HG03439 (cell line): ENCODE results near the gene DVL3.

Source experiments
- ATAC-seq: cut with Tn5 transposase; IDR thresholded peaks from one replicate; pipeline ENCODE4 v1.9.1; 2021; ENCODE audit warnings: mild to moderate bottlenecking, moderate library complexity; ENCODE audit not compliant: unreplicated experiment

DVL3 gene

DNA sequence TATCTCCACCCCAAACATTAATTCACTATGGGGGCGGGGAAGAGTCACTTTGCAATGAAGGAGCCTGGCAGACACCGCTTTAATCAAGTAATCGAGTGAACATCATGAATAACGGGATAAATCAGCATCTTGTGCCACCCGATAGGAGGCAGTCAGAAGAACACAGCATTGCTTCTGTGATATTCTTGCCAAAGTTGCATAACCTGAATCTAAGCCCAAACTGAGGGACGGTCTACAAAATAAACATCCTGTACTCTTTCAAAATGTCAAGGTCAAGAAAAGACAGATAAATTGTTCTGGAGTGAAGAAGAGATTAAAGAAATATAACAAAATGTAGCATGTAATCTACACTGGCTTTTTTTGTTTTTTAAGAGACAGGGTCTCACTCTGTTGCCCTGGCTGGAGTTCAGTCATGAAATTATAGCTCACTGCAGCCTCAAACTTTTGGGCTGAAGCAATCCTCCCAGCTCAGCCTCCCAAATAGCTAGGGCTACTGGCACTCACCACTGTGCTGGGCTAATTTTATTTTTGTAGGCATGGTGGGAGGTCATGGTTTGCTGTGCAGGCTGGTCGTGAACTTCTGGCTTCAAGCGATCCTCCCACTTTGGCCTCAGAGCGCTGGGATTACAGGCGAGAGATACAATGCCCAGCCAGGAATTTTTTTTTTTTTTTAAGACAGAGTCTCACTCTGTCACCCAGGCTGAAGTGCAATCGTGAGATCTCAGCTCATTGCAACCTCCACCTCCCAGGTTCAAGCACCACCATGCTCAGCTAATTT, 54.2 kb downstream of the DVL3 start:
- ATAC-seq: no peak

DNA sequence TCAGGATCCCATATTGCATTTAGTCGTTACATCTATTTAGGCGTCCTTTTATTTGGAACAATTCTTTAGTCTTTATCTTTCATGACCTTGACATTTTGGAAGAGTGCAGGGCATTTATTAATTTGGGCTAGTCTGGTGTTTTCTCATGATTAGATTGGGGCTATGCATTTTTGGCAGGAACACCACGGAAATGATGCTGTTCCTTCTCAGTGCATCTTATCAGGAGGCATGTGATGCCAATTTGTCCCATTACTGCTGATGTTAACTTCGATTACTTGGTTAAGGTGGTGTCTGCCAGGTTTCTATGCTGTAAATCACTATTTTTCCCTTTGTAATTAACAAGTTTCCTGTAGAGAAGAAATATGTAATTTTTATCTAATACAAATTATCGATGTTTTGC, 56.1 kb downstream of the DVL3 start:
- no peak for ATAC-seq

DNA sequence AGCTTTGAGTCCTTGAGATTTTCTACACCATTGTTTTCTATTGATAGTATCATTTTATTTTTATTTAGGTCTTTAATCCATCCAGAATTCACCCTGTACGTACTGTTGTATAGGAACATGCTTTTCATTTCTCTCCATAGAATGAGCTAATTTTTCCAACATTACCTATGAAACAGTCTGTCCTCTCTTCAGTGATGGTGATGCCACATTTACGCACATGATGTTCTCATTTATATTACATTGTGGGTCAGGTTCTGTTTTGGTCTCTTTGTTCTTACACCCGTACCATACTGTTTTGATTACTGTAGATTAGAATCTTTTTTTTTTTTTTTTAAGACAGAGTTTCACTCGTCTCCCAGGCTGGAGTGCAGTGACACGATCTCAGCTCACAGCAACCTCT, 56.5 kb downstream of the DVL3 start:
- no peak for ATAC-seq

DNA sequence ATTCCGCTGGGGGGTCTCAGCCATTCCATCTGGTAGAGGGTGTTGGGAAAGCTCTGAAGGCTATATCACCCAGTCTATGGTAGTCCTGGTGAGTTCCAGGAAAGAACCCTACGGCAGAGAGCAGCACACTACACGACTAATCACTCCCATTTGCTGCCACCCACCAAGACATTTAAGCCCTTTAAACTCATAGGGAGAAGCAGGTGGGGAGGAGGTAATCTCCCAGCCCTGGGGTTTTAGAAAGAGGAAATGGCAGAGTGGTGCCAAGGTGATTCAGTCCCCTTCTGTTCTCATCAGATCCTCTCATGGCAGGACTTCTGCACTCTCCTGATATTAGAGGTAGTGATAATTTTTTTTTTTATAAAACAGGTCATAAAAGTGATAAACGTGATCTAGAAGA, 63.6 kb downstream of the DVL3 start:
- ATAC-seq: no peak

DNA sequence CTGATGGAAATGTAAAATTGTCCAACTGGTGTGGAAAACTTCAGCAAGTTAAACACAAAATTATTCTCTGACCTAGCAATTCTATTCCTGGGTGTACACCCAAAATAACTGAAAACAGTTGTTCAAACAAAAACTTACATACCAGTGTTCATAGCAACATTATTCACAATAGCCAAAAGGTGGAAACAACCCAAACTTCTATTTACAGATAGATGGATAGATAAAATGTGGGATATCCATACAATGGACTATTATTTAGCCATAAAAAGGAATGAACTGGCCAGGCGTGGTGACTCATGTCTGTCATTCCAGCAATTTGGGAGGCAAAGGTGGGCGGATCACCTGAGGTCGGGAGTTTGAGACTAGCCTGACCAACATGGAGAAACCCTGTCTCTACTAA, 67.3 kb downstream of the DVL3 start:
- ATAC-seq: no peak
